Aorta (tissue), 5 donors: Measurements from ENCODE around the gene HSD11B2. TPM values are rescaled to one million over a fixed set of nuclear protein-coding genes. Genes with fewer than 3 reads are reported as not detected.

ENCODE experiments used
- ATAC-seq: fragments of 200-7000 bp; cut with Tn5 transposase; one replicate; pipeline ENCODE4 v1.9.1; 2022; ENCODE audit warnings: moderate library complexity; ENCODE audit not compliant: low FRiP score
- DNase-seq, 2 donors: peaks; one replicate each; pipeline ENCODE4 v3.0.0-alpha.2; 2020
- H3K27ac ChIP-seq, 2 donors: one replicate each; pipeline ENCODE4 v1.5.1; 2013; ENCODE audit warnings: low read length in 2 of 2, mild to moderate bottlenecking in 2 of 2, moderate library complexity in 2 of 2, control low read depth in 1 of 2, inconsistent platforms in 1 of 2, low read depth in 1 of 2
- H3K27me3 ChIP-seq, 2 donors: one replicate each; pipeline ENCODE4 v1.6.1; 2013; ENCODE audit warnings: control low read depth in 1 of 2, low read length in 1 of 2, mild to moderate bottlenecking in 1 of 2, moderate library complexity in 1 of 2; ENCODE audit not compliant: insufficient read depth in 2 of 2, control insufficient read depth in 1 of 2
- H3K36me3 ChIP-seq, 2 donors: one replicate each; pipeline ENCODE4 v1.6.1; 2013; ENCODE audit warnings: control low read depth in 1 of 2, low read length in 1 of 2, mild to moderate bottlenecking in 1 of 2; ENCODE audit not compliant: insufficient read depth in 2 of 2, control insufficient read depth in 1 of 2
- H3K4me1 ChIP-seq, 2 donors: one replicate each; pipeline ENCODE4 v1.6.1; 2013; ENCODE audit warnings: low read length in 2 of 2, control low read depth in 1 of 2, mild to moderate bottlenecking in 1 of 2, moderate library complexity in 1 of 2; ENCODE audit not compliant: insufficient read depth in 2 of 2, control insufficient read depth in 1 of 2
- H3K4me3 ChIP-seq, 2 donors: one replicate each; pipeline ENCODE4 v1.5.1; 2013; ENCODE audit warnings: low read length in 2 of 2, control low read depth in 1 of 2, mild to moderate bottlenecking in 1 of 2
- H3K9me3 ChIP-seq: one replicate; pipeline ENCODE4 v1.6.1; 2013; ENCODE audit warnings: mild to moderate bottlenecking, low read length; ENCODE audit not compliant: control insufficient read depth
- WGBS, 2 donors: extraction: QIAGEN DNeasy Blood & Tissue Kit; methylation state at CpG; one replicate each; pipeline ENCODE4 v1.1.7; 2013; 5-methylcytosine and 5-hydroxymethylcytosine counted together
- intact Hi-C, 2 donors: fragments of 100-400 bp; cut with DNase I; formaldehyde crosslinking; loops; one replicate each; pipeline versions ENCODE4 v1.14.2 to v1.15.0; 2022
- polyA plus RNA-seq, 2 donors: library from polyadenylated mRNA; stranded (reverse); fragments of 200-250 nt; gene quantifications; one replicate each; pipeline ENCODE4 v1.2.3, GENCODE V29; 2013
- total RNA-seq, 2 donors: library from RNA; stranded (reverse); fragmentation: NEBNext Ultra II Directional; extraction: Animal tissue kit (Norgen Biotek cat#: 25700); gene quantifications; one replicate each; pipeline ENCODE4 v1.2.1, GENCODE V29; 2021
- donor health status: healthy with polysubstance abuse.
- donor health status: Bipolar disorder and iron deficiency.
- donor health status: DM: no; HTN: no; CAD: no.
- donor health status: DM: no; HTN: no; CAD: no.
- donor health status: DM: yes; HTN: yes; CAD: no.

Gene HSD11B2
- total and polyA plus RNA-seq, 4 donors, result 1.1 to 13.3 TPM; not detected in 2

DNA sequence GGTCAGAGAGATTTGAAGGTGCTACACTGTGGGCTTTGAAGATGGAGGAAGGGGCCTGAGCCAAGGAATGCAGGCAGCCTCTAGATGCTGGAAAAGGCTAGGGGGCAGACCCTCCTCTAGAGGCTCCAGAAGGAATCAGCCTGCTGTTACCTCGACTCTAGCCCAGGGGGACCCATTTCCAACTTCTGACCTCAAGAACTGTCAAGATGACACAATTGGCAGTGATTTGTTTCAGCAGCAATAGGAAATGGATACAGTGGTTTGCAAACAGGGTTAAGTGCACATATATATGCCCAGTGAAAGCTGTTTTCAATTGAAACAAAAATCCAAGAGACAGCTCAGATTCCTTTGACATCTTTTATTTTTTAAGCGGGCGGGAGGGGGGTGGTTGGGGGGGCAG, 11.0 kb upstream of the HSD11B2 start:
- no peak for ATAC-seq
- 82 to 95% methylated on average over 3 of the region's 3 CpGs for WGBS, 2 donors
- H3K4me3 ChIP-seq, result no peak overlapping the region
- H3K9me3 ChIP-seq, result no peaks in the 10 kb centered on the region
- no peaks in the 10 kb centered on the region for H3K27me3 ChIP-seq
- H3K4me1 ChIP-seq, result no peaks in the 10 kb centered on the region
- no peak for DNase-seq
- no peak overlapping the region for H3K27ac ChIP-seq
- H3K36me3 ChIP-seq, result no peaks in the 10 kb centered on the region
- intact Hi-C loops, result no loop called here

DNA sequence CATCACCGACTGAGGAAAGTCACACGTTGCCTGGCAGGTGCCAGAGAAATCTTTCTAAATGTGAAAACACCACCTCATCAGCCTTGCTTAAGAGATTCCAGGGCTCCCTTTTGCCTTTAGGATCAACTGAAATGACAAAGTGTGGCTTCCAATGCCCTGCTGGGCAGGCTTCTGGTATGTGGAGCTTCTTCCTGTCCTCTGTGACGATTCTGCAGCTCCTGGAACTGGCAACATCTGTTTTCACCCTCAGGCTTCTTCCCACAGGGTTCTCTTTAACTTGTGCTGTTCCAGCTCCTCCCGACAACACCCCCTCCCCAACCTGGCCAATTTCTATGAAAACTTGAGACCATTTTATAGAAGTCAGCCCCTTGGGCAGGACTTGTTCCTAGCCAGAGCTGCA, 9.9 kb upstream of the HSD11B2 start:
- no peaks in the 10 kb centered on the region for H3K36me3 ChIP-seq
- intact Hi-C loops, result no loop called here
- no peak overlapping the region for H3K27ac ChIP-seq
- no peaks in the 10 kb centered on the region for H3K4me1 ChIP-seq
- ATAC-seq, result no peak
- H3K27me3 ChIP-seq, result no peaks in the 10 kb centered on the region
- H3K9me3 ChIP-seq, result no peaks in the 10 kb centered on the region
- no peak overlapping the region for H3K4me3 ChIP-seq
- no peak for DNase-seq
- WGBS, 2 donors, result 86% methylated on average over 4 of the region's 4 CpGs

DNA sequence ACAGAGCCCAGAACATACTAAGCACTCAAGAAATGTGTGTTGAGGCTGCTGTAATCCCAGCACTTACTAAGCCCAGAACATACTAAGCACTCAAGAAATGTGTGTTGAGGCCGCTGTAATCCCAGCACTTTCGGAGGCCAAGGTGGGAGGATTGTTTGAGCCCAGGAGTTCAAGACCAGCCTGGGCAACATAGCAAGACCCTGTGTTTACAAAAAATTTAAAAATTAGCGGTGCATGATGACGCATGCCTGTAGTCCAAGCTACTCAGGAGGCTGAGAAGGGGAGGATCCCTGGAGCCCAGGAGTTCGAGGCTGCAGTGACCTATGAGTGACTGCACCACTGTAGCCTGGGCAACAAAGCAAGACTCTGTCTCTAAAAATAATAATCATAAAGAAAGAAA, 7.9 kb upstream of the HSD11B2 start:
- Histone ChIP-seq H3K9me3 (no peaks in the 10 kb centered on the region), H3K36me3 (no peaks in the 10 kb centered on the region), H3K27me3 (no peaks in the 10 kb centered on the region), H3K27ac (no peak overlapping the region), H3K4me3 (no peak overlapping the region), H3K4me1 (no peaks in the 10 kb centered on the region)
- intact Hi-C loops, result no loop called here
- DNase-seq, result no peak
- 85 to 90% methylated on average over 5 of the region's 5 CpGs for WGBS, 2 donors
- no peak for ATAC-seq

- Histone ChIP-seq H3K27me3 (no peaks in the 10 kb centered on the region), H3K4me1 (no peaks in the 10 kb centered on the region), H3K36me3 (no peaks in the 10 kb centered on the region), H3K27ac (no peak overlapping the region), H3K4me3 (no peak overlapping the region), H3K9me3 (no peaks in the 10 kb centered on the region)
- intact Hi-C loops, result no loop called here
- no peak for ATAC-seq
- DNase-seq, result no peak
- 19 to 24% methylated on average over 9 of the region's 9 CpGs for WGBS, 2 donors
Observed at GRCh38 chr16:67423611-67424260, 7.2 kb upstream of the HSD11B2 start.

- Histone ChIP-seq H3K9me3 (no peaks in the 10 kb centered on the region), H3K4me3 (no peak overlapping the region), H3K36me3 (no peaks in the 10 kb centered on the region), H3K27me3 (no peaks in the 10 kb centered on the region), H3K27ac (no peak overlapping the region), H3K4me1 (no peaks in the 10 kb centered on the region)
- no peak for DNase-seq
- ATAC-seq, result no peak
- intact Hi-C loops, result no loop called here
- WGBS, 2 donors, result 32 to 35% methylated on average over 5 of the region's 5 CpGs
Observed at GRCh38 chr16:67424261-67424615, 6.7 kb upstream of the HSD11B2 start.

DNA sequence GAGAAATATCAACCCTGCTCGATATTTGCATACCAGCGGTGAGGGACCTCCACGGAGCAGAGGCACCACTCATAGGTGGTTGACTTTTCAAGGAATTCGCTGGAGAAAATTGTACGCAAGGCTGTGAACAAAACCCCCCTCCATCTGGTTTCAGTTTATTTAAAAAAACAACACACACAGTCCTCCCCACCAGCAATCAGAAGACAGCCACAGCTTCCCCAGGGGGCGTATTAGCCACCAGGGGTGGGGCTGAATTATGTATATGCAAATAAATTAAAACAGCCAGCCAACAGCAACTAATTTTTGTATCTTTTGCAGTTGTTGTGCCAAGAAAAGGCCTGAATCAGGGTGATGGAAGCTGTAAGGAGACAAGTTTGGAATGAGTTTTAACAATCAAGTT, 5.9 kb upstream of the HSD11B2 start:
- Histone ChIP-seq H3K4me1 (no peaks in the 10 kb centered on the region), H3K27me3 (no peaks in the 10 kb centered on the region), H3K4me3 (no peak overlapping the region), H3K36me3 (no peaks in the 10 kb centered on the region), H3K9me3 (no peaks in the 10 kb centered on the region), H3K27ac (no peak overlapping the region)
- WGBS, 2 donors, result 50 to 55% methylated on average over 6 of the region's 6 CpGs
- ATAC-seq (no peak), DNase-seq (no peak)
- intact Hi-C loops, result loop anchor here in 1 of 2 donors (5.0 kb wide), 1 partner anchor 42 kb away; no protein-coding TSS in a partner anchor

GRCh38 chr16:67425580-67425979, 5.3 kb upstream of the HSD11B2 start:
- Histone ChIP-seq H3K4me3 (no peak overlapping the region), H3K27ac (no peak overlapping the region), H3K36me3 (no peaks in the 10 kb centered on the region), H3K4me1 (no peaks in the 10 kb centered on the region), H3K27me3 (no peaks in the 10 kb centered on the region), H3K9me3 (no peaks in the 10 kb centered on the region)
- DNase-seq (no peak), ATAC-seq (no peak)
- intact Hi-C loops, result loop anchor here in 1 of 2 donors (5.0 kb wide), 1 partner anchor 42 kb away; no protein-coding TSS in a partner anchor
- 87% methylated on average over 4 of the region's 4 CpGs for WGBS, 2 donors

DNA sequence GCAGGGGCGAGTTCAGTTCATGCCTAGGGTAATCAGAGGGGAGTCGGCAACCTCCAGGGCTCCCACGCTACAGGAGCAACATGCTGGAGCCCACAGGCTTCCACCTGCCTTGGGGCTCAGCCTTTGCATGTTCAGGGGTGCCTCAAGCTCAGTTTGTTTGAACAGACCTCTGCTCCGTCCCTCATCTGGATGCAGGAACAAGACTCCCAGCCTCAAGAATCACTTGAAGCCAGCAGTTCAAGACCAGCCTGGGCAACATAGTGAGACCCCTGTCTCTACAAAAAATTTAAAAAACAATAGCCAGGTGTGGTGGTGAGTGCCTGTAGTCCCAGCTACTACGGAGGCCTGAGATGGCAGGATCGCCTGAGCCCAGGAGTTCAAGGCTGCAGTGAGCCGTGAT, 4.9 kb upstream of the HSD11B2 start:
- no peaks in the 10 kb centered on the region for H3K4me1 ChIP-seq
- intact Hi-C loops, result loop anchor here in 1 of 2 donors (5.0 kb wide), 1 partner anchor 41 kb away; no protein-coding TSS in a partner anchor
- DNase-seq (no peak), ATAC-seq (no peak)
- WGBS, 2 donors, result 90 to 93% methylated on average over 7 of the region's 7 CpGs
- no peak overlapping the region for H3K27ac ChIP-seq
- H3K9me3 ChIP-seq, result no peaks in the 10 kb centered on the region
- H3K27me3 ChIP-seq, result no peaks in the 10 kb centered on the region
- no peaks in the 10 kb centered on the region for H3K36me3 ChIP-seq
- H3K4me3 ChIP-seq, result no peak overlapping the region

DNA sequence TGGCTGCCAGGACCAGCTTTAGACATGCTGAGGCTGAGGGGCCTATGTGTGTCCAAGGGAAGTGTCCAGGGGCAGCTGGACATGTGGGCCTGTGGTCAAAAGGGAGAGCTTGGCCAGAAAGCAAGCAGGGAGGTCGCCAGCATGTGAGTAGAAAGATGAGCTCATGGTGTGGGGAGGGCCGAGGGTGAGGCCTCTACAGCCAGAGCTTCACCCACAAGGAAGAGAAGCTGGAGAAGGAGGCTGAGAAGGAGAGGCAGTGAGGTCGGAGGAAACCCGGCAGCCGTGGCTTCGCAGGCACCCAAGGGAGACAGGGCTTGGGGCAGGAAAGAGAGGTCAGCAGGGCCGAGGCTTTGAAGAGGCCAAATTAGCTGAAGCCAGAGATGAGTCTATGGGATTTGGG, 4.0 kb upstream of the HSD11B2 start:
- no peak overlapping the region for H3K27ac ChIP-seq
- no peaks in the 10 kb centered on the region for H3K9me3 ChIP-seq
- intact Hi-C loops, result loop anchor here in 1 of 2 donors (5.0 kb wide), 1 partner anchor 40 kb away; no protein-coding TSS in a partner anchor
- no peaks in the 10 kb centered on the region for H3K27me3 ChIP-seq
- 87 to 90% methylated on average over 7 of the region's 7 CpGs for WGBS, 2 donors
- DNase-seq, result no peak
- no peaks in the 10 kb centered on the region for H3K36me3 ChIP-seq
- no peak for ATAC-seq
- H3K4me1 ChIP-seq, result no peaks in the 10 kb centered on the region
- H3K4me3 ChIP-seq, result no peak overlapping the region
